Sigmoid colon (tissue), 3 donors: ENCODE measurements around the gene TAC4.

Source experiments
- CTCF ChIP-seq, 4 experiments: fragments of 450-650 bp in 3 of 4; fragments of 200-600 bp in 1 of 4; IDR thresholded peaks; one replicate each; pipeline ENCODE4 v1.5.1; 2016 to 2019; ENCODE audit warnings: antibody characterized with exemption in 4 of 4, mild to moderate bottlenecking in 3 of 4, moderate library complexity in 2 of 4
- POLR2A ChIP-seq, 2 donors: fragments of 450-650 bp; IDR thresholded peaks; one replicate each; pipeline ENCODE4 v1.6.1; 2016; ENCODE audit warnings: antibody characterized with exemption in 2 of 2, mild to moderate bottlenecking in 2 of 2, moderate library complexity in 2 of 2

- no peak for TF ChIP-seq POLR2A (IDR thresholded peaks at IDR 0.05)
- TF ChIP-seq CTCF (IDR thresholded peaks at IDR 0.05): no peak
These were observed 11.5 kb downstream of the TAC4 start for GRCh38 chr17:49836111-49837030.
